IMR-90 (cell line): ENCODE results near the gene TIMM29. TPM values are rescaled to one million over a fixed set of nuclear protein-coding genes. Genes with fewer than 3 reads are reported as not detected.

Source experiments
- ATAC-seq: fragments of 200-7000 bp; cut with Tn5 transposase; 2 replicates; pipeline ENCODE4 v1.9.1; 2020; ENCODE audit warnings: low read depth, mild to moderate bottlenecking, moderate library complexity
- BruUV-seq: library from RNA; stranded (reverse); fragments of 400-500 nt; replicated peaks from 2 replicates; lab custom pipeline; 2021; lab: Mats Ljungman, UMichigan
- CTCF ChIA-PET: fragments of 300-600 bp; formaldehyde crosslinking; extraction: SDS; loops from one replicate; lab custom pipeline; 2021; ENCODE audit warnings: antibody characterized with exemption; lab: Yijun Ruan, JAX
- POLR2A ChIA-PET: fragments of 300-600 bp; sonication (Branson Sonifier 250); formaldehyde crosslinking; loops from one replicate; lab custom pipeline; 2022; ENCODE audit warnings: antibody characterized with exemption; ENCODE audit not compliant: unreplicated experiment; lab: Charles Lee
- DNase-seq: peaks from one replicate; pipeline ENCODE4 v3.0.0; 2013
- H2AFZ ChIP-seq: replicated peaks from 2 replicates; pipeline ENCODE3; 2013; ENCODE audit warnings: low read length, mild to moderate bottlenecking; ENCODE audit not compliant: poor library complexity
- H2AK5ac ChIP-seq: 2 replicates; pipeline ENCODE4 v1.6.1; 2013; ENCODE audit warnings: low read depth, low read length, inconsistent platforms
- H2AK9ac ChIP-seq: replicated peaks from 2 replicates; pipeline ENCODE3; 2013; ENCODE audit warnings: mild to moderate bottlenecking, low read depth, low read length, moderate library complexity; ENCODE audit not compliant: poor library complexity
- H2BK120ac ChIP-seq: 2 replicates; pipeline ENCODE4 v1.6.1; 2013; ENCODE audit warnings: low read depth, low read length, inconsistent platforms
- H2BK15ac ChIP-seq: 3 replicates; pipeline ENCODE4 v1.6.1; 2013; ENCODE audit warnings: low read depth, low read length, inconsistent platforms
- H2BK20ac ChIP-seq: 2 replicates; pipeline ENCODE4 v1.6.1; 2013; ENCODE audit warnings: low read depth, mild to moderate bottlenecking, inconsistent platforms, low read length, moderate library complexity
- H2BK5ac ChIP-seq: 2 replicates; pipeline ENCODE4 v1.6.1; 2013; ENCODE audit warnings: mild to moderate bottlenecking, low read depth, low read length, inconsistent platforms; ENCODE audit not compliant: poor library complexity, severe bottlenecking
- H3K14ac ChIP-seq: replicated peaks from 2 replicates; pipeline ENCODE4 v1.6.1; 2013; ENCODE audit warnings: low read depth, low read length, inconsistent platforms
- H3K18ac ChIP-seq: 2 replicates; pipeline ENCODE4 v1.6.1; 2013; ENCODE audit warnings: low read depth, low read length, control low read depth
- H3K23ac ChIP-seq: 2 replicates; pipeline ENCODE4 v1.6.1; 2013; ENCODE audit warnings: low read depth, low read length, inconsistent platforms
- H3K27ac ChIP-seq: 2 replicates; pipeline ENCODE4 v1.5.1; 2013; ENCODE audit warnings: mild to moderate bottlenecking, control low read depth, low read length; ENCODE audit not compliant: insufficient read depth
- H3K27me3 ChIP-seq: 2 replicates; pipeline ENCODE4 v1.6.1; 2013; ENCODE audit warnings: low read length; ENCODE audit not compliant: control insufficient read depth, insufficient read depth
- H3K36me3 ChIP-seq: 2 replicates; pipeline ENCODE4 v1.6.1; 2013; ENCODE audit warnings: low read length, mixed read lengths; ENCODE audit not compliant: control insufficient read depth, insufficient read depth
- H3K4ac ChIP-seq: 2 replicates; pipeline ENCODE4 v1.6.1; 2013; ENCODE audit warnings: low read depth, low read length, inconsistent platforms
- H3K4me1 ChIP-seq: 2 replicates; pipeline ENCODE4 v1.6.1; 2013; ENCODE audit warnings: low read length, mixed read lengths; ENCODE audit not compliant: control insufficient read depth, insufficient read depth
- H3K4me2 ChIP-seq: 2 replicates; pipeline ENCODE4 v1.6.1; 2013; ENCODE audit warnings: low read depth, mild to moderate bottlenecking, control low read depth, low read length, moderate library complexity
- H3K4me3 ChIP-seq: 2 replicates; pipeline ENCODE4 v1.5.1; 2013; ENCODE audit warnings: low read depth, mild to moderate bottlenecking, control low read depth, low read length, moderate library complexity; ENCODE audit not compliant: insufficient read depth
- H3K56ac ChIP-seq: 2 replicates; pipeline ENCODE4 v1.6.1; 2013; ENCODE audit warnings: low read length, inconsistent platforms; ENCODE audit not compliant: insufficient read depth; ENCODE audit errors: extremely low read depth
- H3K79me1 ChIP-seq, 2 experiments: 2 replicates each; pipeline ENCODE4 v1.6.1; 2013; ENCODE audit warnings: low read length in 2 of 2, inconsistent platforms in 1 of 2, low read depth in 1 of 2
- H3K9ac ChIP-seq: 2 replicates; pipeline ENCODE4 v1.6.1; 2013; ENCODE audit warnings: low read depth, low read length, control low read depth
- H3K9me1 ChIP-seq: 2 replicates; pipeline ENCODE4 v1.6.1; 2013; ENCODE audit warnings: low read length, inconsistent platforms; ENCODE audit not compliant: insufficient read depth
- H3K9me3 ChIP-seq: 2 replicates; pipeline ENCODE4 v1.6.1; 2013; ENCODE audit warnings: low read length; ENCODE audit not compliant: control insufficient read depth, insufficient read depth
- H4K20me1 ChIP-seq: 2 replicates; pipeline ENCODE4 v1.6.1; 2013; ENCODE audit warnings: low read length, inconsistent platforms; ENCODE audit not compliant: insufficient read depth
- H4K5ac ChIP-seq: 2 replicates; pipeline ENCODE4 v1.6.1; 2013; ENCODE audit warnings: mild to moderate bottlenecking, low read depth, low read length, control low read depth
- H4K8ac ChIP-seq, 2 experiments: 2 replicates each; pipeline ENCODE4 v1.6.1; 2013; ENCODE audit warnings: low read depth in 2 of 2, low read length in 2 of 2, control low read depth in 1 of 2, inconsistent platforms in 1 of 2
- H4K91ac ChIP-seq: 2 replicates; pipeline ENCODE4 v1.6.1; 2013; ENCODE audit warnings: low read depth, low read length, inconsistent platforms; ENCODE audit not compliant: insufficient read depth
- BHLHE40 ChIP-seq: fragments of 150-350 bp; IDR thresholded peaks from 2 replicates; pipeline ENCODE4 v1.6.1; 2016; ENCODE audit warnings: mild to moderate bottlenecking, low read depth, low read length
- CEBPB ChIP-seq: IDR thresholded peaks from 2 replicates; pipeline ENCODE4 v1.6.1; 2012; ENCODE audit warnings: low read depth, low read length, improper control_type of control experiment
- CHD1 ChIP-seq: IDR thresholded peaks from 2 replicates; pipeline ENCODE4 v1.6.1; 2012; ENCODE audit warnings: low read depth, low read length, improper control_type of control experiment
- FOS ChIP-seq: fragments of 150-350 bp; IDR thresholded peaks from 2 replicates; pipeline ENCODE4 v1.6.1; 2016; ENCODE audit warnings: low read depth, low read length
- MAFK ChIP-seq: IDR thresholded peaks from 2 replicates; pipeline ENCODE4 v1.6.1; 2012; ENCODE audit warnings: low read depth, low read length, improper control_type of control experiment
- MAZ ChIP-seq: IDR thresholded peaks from 2 replicates; pipeline ENCODE4 v1.6.1; 2012; ENCODE audit warnings: low read depth, mild to moderate bottlenecking, low read length, improper control_type of control experiment, moderate library complexity, borderline replicate concordance
- MXI1 ChIP-seq: IDR thresholded peaks from 2 replicates; pipeline ENCODE4 v1.6.1; 2012; ENCODE audit warnings: low read depth, mild to moderate bottlenecking, low read length, moderate library complexity, borderline replicate concordance
- NFE2L2 ChIP-seq: fragments of 150-350 bp; IDR thresholded peaks from 2 replicates; pipeline ENCODE4 v1.6.1; 2016; ENCODE audit warnings: low read depth, mild to moderate bottlenecking, low read length
- POLR2A ChIP-seq: IDR thresholded peaks from 2 replicates; pipeline ENCODE4 v1.6.1; 2012; ENCODE audit warnings: mild to moderate bottlenecking, low read depth, low read length
- RAD21 ChIP-seq: IDR thresholded peaks from 2 replicates; pipeline ENCODE4 v1.6.1; 2012; ENCODE audit warnings: low read length, improper control_type of control experiment
- RCOR1 ChIP-seq: IDR thresholded peaks from 2 replicates; pipeline ENCODE4 v1.6.1; 2012; ENCODE audit warnings: mild to moderate bottlenecking, low read length, improper control_type of control experiment; ENCODE audit not compliant: insufficient replicate concordance
- RFX5 ChIP-seq: IDR thresholded peaks from 2 replicates; pipeline ENCODE4 v1.8.0; 2012; ENCODE audit warnings: low read depth, mild to moderate bottlenecking, low read length, moderate library complexity
- SMC3 ChIP-seq: fragments of 150-350 bp; IDR thresholded peaks from 2 replicates; pipeline ENCODE4 v1.6.1; 2016; ENCODE audit warnings: low read depth, mild to moderate bottlenecking, antibody characterized with exemption, low read length, moderate library complexity
- WGBS, 2 experiments: methylation state at CpG; one replicate each; pipeline versions ENCODE4 v1.1.5 to v1.1.7; 2013; ENCODE audit warnings: missing lambda C conversion rate in 2 of 2; ENCODE audit not compliant: insufficient read length in 1 of 2; ENCODE audit errors: extremely low coverage in 2 of 2; 5-methylcytosine and 5-hydroxymethylcytosine counted together
- dilution Hi-C: fragments of 300-500 bp; cut with HindIII; formaldehyde crosslinking; loops from one replicate; pipeline ENCODE4 v1.14.3; 2018; ENCODE audit warnings: low sequenced_read_pairs; ENCODE audit not compliant: unreplicated experiment
- in situ Hi-C: fragments of 300-500 bp; cut with MboI; formaldehyde crosslinking; loops from 3 replicates; pipeline ENCODE4 v1.14.3; 2019; ENCODE audit warnings: low sequenced_read_pairs, inconsistent platforms, mixed read lengths
- intact Hi-C: fragments of 100-400 bp; cut with micrococcal nuclease; formaldehyde crosslinking; loops from 2 replicates; pipeline ENCODE4 v1.10.0; 2022
- polyA plus RNA-seq, 3 experiments: library from polyadenylated mRNA; depleted of rRNA; stranded (reverse); fragments of >200 nt; gene quantifications; 2 replicates each; pipeline ENCODE4 v1.2.3, GENCODE V29; 2012; ENCODE audit warnings: low replicate concordance in 1 of 3
- total RNA-seq: library from RNA; depleted of rRNA; stranded (reverse); fragments of >200 nt; gene quantifications from 2 replicates; pipeline ENCODE4 v1.2.3, GENCODE V29; 2012
- TF ChIP-seq, protein P1 (sequence below): fragments of 150-350 bp; IDR thresholded peaks from 2 replicates; pipeline ENCODE4 v1.6.1; 2016; ENCODE audit warnings: low read depth, mild to moderate bottlenecking, low read length, moderate library complexity, borderline replicate concordance

The TIMM29 gene
- total and polyA plus RNA-seq, 2 of the 4 experiments (the other 2 are of a cell fraction) = 9.3 to 13.4 TPM

DNA sequence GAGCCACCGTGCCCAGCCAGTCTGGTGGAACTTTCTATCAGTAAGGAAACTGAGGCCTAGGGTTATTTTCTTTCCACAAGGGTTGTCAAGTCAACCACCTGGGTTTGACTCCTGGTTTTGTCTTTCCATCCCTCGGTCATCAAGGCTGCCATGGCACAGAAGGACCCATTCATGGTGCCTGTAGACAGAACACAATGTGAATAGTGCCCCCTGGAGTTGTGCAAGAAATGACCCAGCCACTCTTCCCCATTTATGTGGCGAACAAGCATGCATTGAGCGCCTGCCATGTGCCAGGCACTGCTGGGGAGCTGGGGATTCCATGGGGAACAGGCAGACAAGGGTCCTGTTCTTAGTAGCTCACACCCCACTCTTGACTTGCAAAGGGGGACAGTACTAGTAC is 36.3 kb downstream of the TIMM29 start:
- no peaks in the 10 kb centered on the region for H3K9me3 ChIP-seq
- H3K9me1 ChIP-seq = peaks cover 25% of the 10 kb centered on the region
- H3K9ac ChIP-seq = no peak overlapping the region
- H3K4me2 ChIP-seq = no peak overlapping the region
- BruUV-seq = no TSS peak
- H4K20me1 ChIP-seq = peaks cover 68% of the 10 kb centered on the region
- H2AK5ac ChIP-seq = no peak overlapping the region
- H2BK20ac ChIP-seq = no peak overlapping the region
- H4K5ac ChIP-seq = no peak overlapping the region
- H3K27me3 ChIP-seq = no peaks in the 10 kb centered on the region
- H3K4me3 ChIP-seq = no peak overlapping the region
- dilution Hi-C loops (no loop called here), intact Hi-C loops (no loop called here), in situ Hi-C loops (no loop called here)
- DNase-seq (no peak), ATAC-seq (no peak)
- H3K18ac ChIP-seq = no peak overlapping the region
- H2AFZ ChIP-seq = no peak overlapping the region
- ChIA-PET CTCF (no interaction called here), POLR2A (no interaction called here)
- H3K27ac ChIP-seq = no peak overlapping the region
- no peak for TF ChIP-seq BHLHE40
- TF ChIP-seq RCOR1 = no peak
- no peak for TF ChIP-seq NFE2L2
- TF ChIP-seq MAZ = no peak
- TF ChIP-seq CEBPB = no peak
- TF ChIP-seq RAD21 = no peak
- no peak for TF ChIP-seq MXI1
- TF ChIP-seq SMC3 = no peak
- TF ChIP-seq FOS = no peak
- TF ChIP-seq RFX5 = no peak
- TF ChIP-seq, protein P1, sequence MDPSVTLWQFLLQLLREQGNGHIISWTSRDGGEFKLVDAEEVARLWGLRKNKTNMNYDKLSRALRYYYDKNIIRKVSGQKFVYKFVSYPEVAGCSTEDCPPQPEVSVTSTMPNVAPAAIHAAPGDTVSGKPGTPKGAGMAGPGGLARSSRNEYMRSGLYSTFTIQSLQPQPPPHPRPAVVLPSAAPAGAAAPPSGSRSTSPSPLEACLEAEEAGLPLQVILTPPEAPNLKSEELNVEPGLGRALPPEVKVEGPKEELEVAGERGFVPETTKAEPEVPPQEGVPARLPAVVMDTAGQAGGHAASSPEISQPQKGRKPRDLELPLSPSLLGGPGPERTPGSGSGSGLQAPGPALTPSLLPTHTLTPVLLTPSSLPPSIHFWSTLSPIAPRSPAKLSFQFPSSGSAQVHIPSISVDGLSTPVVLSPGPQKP = no peak
- TF ChIP-seq MAFK = no peak
- no peak for TF ChIP-seq POLR2A
- no peak for TF ChIP-seq CHD1
- 100% methylated on average over 2 of the region's 4 CpGs; no CpG with 5 or more reads in 1 of the 2 experiments for WGBS, 2 experiments
- H2AK9ac ChIP-seq = no peak overlapping the region
- H2BK120ac ChIP-seq = no peak overlapping the region
- no peak overlapping the region for H3K4ac ChIP-seq
- H4K8ac ChIP-seq = no peak overlapping the region
- no peak overlapping the region for H3K56ac ChIP-seq
- H3K36me3 ChIP-seq = no peaks in the 10 kb centered on the region
- H2BK15ac ChIP-seq = no peak overlapping the region
- peaks cover 0 to 60% of the 10 kb centered on the region in 2 experiments; a peak in 3 of 4 replicates for H3K79me1 ChIP-seq
- no peak overlapping the region for H3K23ac ChIP-seq
- H2BK5ac ChIP-seq = no peak overlapping the region
- H3K14ac ChIP-seq = no peak overlapping the region
- H3K4me1 ChIP-seq = peaks cover 9% of the 10 kb centered on the region
- no peak overlapping the region for H4K91ac ChIP-seq
